Neural cell (in vitro differentiated cells): ENCODE measurements around the gene CIAPIN1. TPM values are rescaled to one million over a fixed set of nuclear protein-coding genes. Genes with fewer than 3 reads are reported as not detected.

Source experiments
- H2AFZ ChIP-seq: fragments of 200-600, 300-800 bp; sonication (generic), shearing (Covaris generic); 2 replicates; pipeline ENCODE4 v1.6.0; 2014; ENCODE audit warnings: low read depth, mild to moderate bottlenecking, antibody characterized with exemption, low read length, moderate library complexity
- H3F3A ChIP-seq: fragments of 200-600 bp; shearing (Covaris generic); 2 replicates; pipeline ENCODE4 v1.6.1; 2016; ENCODE audit warnings: mild to moderate bottlenecking, moderate library complexity, mixed read lengths, antibody characterized with exemption, low read length; ENCODE audit not compliant: insufficient read depth, poor library complexity, severe bottlenecking
- H3K27ac ChIP-seq: fragments of 200-600, 300-800 bp; sonication (generic), shearing (Covaris generic); 2 replicates; pipeline ENCODE4 v1.5.1; 2014; ENCODE audit warnings: mild to moderate bottlenecking, low read length, moderate library complexity
- H3K27me3 ChIP-seq: fragments of 300-800, 200-600 bp; sonication (generic), shearing (Covaris generic); 2 replicates; pipeline ENCODE4 v1.6.0; 2014; ENCODE audit warnings: mild to moderate bottlenecking, low read depth, low read length, moderate library complexity; ENCODE audit not compliant: insufficient read depth
- H3K36me3 ChIP-seq: fragments of 300-800, 200-600 bp; sonication (generic), shearing (Covaris generic); 2 replicates; pipeline ENCODE4 v1.5.1; 2014; ENCODE audit warnings: mild to moderate bottlenecking, antibody characterized with exemption, low read length, moderate library complexity; ENCODE audit not compliant: insufficient read depth
- H3K4me2 ChIP-seq: fragments of 300-800, 200-600 bp; sonication (generic), shearing (Covaris generic); 2 replicates; pipeline ENCODE4 v1.6.0; 2014; ENCODE audit warnings: mild to moderate bottlenecking, low read length
- H3K4me3 ChIP-seq: fragments of 300-800, 200-600 bp; sonication (generic), shearing (Covaris generic); 2 replicates; pipeline ENCODE4 v1.5.1; 2014; ENCODE audit warnings: mild to moderate bottlenecking, low read length, moderate library complexity
- H3K79me2 ChIP-seq: fragments of 200-600 bp; shearing (Covaris generic); replicated peaks from 2 replicates; pipeline ENCODE4 v1.6.0; 2014; ENCODE audit warnings: mild to moderate bottlenecking, low read length, moderate library complexity; ENCODE audit not compliant: insufficient read depth
- H3K9ac ChIP-seq: fragments of 300-800, 200-600 bp; sonication (generic), shearing (Covaris generic); 2 replicates; pipeline ENCODE4 v1.6.1; 2016; ENCODE audit warnings: mild to moderate bottlenecking, low read length, mixed read lengths
- H3K9me2 ChIP-seq: fragments of 200-600 bp; shearing (Covaris generic); 2 replicates; pipeline ENCODE4 v1.6.1; 2016; ENCODE audit warnings: mild to moderate bottlenecking, low read length, mixed read lengths; ENCODE audit not compliant: insufficient read depth
- H3K9me3 ChIP-seq: fragments of 200-600, 300-800 bp; sonication (generic), shearing (Covaris generic); 2 replicates; pipeline ENCODE4 v1.6.1; 2016; ENCODE audit warnings: mild to moderate bottlenecking, mixed run types, low read length, moderate library complexity, mixed read lengths
- H4K20me1 ChIP-seq: fragments of 200-600 bp; shearing (Covaris generic); 2 replicates; pipeline ENCODE4 v1.6.1; 2016; ENCODE audit warnings: mild to moderate bottlenecking, mixed run types; ENCODE audit not compliant: insufficient read depth
- EP300 ChIP-seq: fragments of 450-650 bp; conservative IDR thresholded peaks from 2 replicates; pipeline ENCODE4 v1.6.1; 2014; ENCODE audit warnings: antibody characterized with exemption, mild to moderate bottlenecking, moderate library complexity; ENCODE audit not compliant: poor library complexity, severe bottlenecking
- EZH2 ChIP-seq: fragments of 200-600, 300-800 bp; shearing (Covaris generic), sonication (generic); IDR thresholded peaks from 2 replicates; pipeline ENCODE4 v1.6.1; 2014; ENCODE audit warnings: antibody characterized with exemption, low read length, borderline replicate concordance, mild to moderate bottlenecking; ENCODE audit not compliant: insufficient read depth, poor library complexity, severe bottlenecking
- MXI1 ChIP-seq: fragments of 450-650 bp; conservative IDR thresholded peaks from 2 replicates; pipeline ENCODE4 v1.6.1; 2014; ENCODE audit warnings: antibody characterized with exemption, mild to moderate bottlenecking; ENCODE audit not compliant: poor library complexity, severe bottlenecking
- POLR2AphosphoS5 ChIP-seq: IDR thresholded peaks from 2 replicates; pipeline ENCODE4 v1.6.1; 2012
- SMC3 ChIP-seq: fragments of 450-650 bp; conservative IDR thresholded peaks from 2 replicates; pipeline ENCODE4 v1.6.1; 2014; ENCODE audit warnings: antibody characterized with exemption, mild to moderate bottlenecking, moderate library complexity; ENCODE audit not compliant: poor library complexity
- TAF1 ChIP-seq: IDR thresholded peaks from 2 replicates; pipeline ENCODE4 v1.6.1; 2012; ENCODE audit warnings: low read depth
- polyA plus RNA-seq: library from polyadenylated mRNA; depleted of rRNA; stranded (reverse); fragments of >200 nt; gene quantifications from 2 replicates; pipeline ENCODE4 v1.2.3, GENCODE V29; 2014
- TF ChIP-seq, protein P1 (sequence below): IDR thresholded peaks from 2 replicates; pipeline ENCODE4 v1.6.1; 2012; ENCODE audit warnings: borderline replicate concordance
- TF ChIP-seq, protein P2 (sequence below): fragments of 450-650 bp; IDR thresholded peaks from 2 replicates; pipeline ENCODE4 v1.5.1; 2014; ENCODE audit warnings: antibody characterized with exemption, mild to moderate bottlenecking, moderate library complexity; ENCODE audit not compliant: poor library complexity, severe bottlenecking

CIAPIN1 gene
- polyA plus RNA-seq, 1 donor from 2014 or later = 117 TPM

DNA sequence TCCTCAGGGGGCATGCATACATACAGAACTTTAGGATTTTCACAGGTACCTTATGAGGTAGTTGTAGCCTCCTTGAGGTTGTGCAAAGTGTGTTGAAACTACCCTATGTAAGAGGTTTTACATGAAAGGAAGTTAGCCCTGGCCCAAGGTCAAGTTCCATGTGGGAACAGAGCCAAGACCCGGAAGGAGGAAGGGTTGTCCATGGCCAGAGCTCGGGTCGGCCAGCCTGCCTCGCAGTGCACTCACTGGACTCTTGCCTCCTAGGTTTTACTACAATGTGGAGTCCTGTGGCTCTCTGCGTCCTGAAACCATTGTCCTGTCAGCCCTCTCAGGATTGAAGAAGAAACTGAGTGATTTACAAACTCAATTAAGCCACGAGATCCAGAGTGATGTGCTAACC is 23.5 kb upstream of the CIAPIN1 start:
- Histone ChIP-seq H3K4me2 (no peak overlapping the region), H3K4me3 (no peak overlapping the region), H3K27me3 (no peaks in the 10 kb centered on the region), H3F3A (no peaks in the 10 kb centered on the region), H3K79me2 (no peaks in the 10 kb centered on the region), H3K9me2 (no peaks in the 10 kb centered on the region), H2AFZ (no peak overlapping the region), H3K27ac (no peak overlapping the region), H3K36me3 (no peaks in the 10 kb centered on the region), H3K9ac (no peak overlapping the region), H3K9me3 (no peaks in the 10 kb centered on the region), H4K20me1 (no peaks in the 10 kb centered on the region)
- no peak for TF ChIP-seq TAF1
- TF ChIP-seq, protein P1, sequence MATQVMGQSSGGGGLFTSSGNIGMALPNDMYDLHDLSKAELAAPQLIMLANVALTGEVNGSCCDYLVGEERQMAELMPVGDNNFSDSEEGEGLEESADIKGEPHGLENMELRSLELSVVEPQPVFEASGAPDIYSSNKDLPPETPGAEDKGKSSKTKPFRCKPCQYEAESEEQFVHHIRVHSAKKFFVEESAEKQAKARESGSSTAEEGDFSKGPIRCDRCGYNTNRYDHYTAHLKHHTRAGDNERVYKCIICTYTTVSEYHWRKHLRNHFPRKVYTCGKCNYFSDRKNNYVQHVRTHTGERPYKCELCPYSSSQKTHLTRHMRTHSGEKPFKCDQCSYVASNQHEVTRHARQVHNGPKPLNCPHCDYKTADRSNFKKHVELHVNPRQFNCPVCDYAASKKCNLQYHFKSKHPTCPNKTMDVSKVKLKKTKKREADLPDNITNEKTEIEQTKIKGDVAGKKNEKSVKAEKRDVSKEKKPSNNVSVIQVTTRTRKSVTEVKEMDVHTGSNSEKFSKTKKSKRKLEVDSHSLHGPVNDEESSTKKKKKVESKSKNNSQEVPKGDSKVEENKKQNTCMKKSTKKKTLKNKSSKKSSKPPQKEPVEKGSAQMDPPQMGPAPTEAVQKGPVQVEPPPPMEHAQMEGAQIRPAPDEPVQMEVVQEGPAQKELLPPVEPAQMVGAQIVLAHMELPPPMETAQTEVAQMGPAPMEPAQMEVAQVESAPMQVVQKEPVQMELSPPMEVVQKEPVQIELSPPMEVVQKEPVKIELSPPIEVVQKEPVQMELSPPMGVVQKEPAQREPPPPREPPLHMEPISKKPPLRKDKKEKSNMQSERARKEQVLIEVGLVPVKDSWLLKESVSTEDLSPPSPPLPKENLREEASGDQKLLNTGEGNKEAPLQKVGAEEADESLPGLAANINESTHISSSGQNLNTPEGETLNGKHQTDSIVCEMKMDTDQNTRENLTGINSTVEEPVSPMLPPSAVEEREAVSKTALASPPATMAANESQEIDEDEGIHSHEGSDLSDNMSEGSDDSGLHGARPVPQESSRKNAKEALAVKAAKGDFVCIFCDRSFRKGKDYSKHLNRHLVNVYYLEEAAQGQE = no peak
- TF ChIP-seq, protein P2, sequence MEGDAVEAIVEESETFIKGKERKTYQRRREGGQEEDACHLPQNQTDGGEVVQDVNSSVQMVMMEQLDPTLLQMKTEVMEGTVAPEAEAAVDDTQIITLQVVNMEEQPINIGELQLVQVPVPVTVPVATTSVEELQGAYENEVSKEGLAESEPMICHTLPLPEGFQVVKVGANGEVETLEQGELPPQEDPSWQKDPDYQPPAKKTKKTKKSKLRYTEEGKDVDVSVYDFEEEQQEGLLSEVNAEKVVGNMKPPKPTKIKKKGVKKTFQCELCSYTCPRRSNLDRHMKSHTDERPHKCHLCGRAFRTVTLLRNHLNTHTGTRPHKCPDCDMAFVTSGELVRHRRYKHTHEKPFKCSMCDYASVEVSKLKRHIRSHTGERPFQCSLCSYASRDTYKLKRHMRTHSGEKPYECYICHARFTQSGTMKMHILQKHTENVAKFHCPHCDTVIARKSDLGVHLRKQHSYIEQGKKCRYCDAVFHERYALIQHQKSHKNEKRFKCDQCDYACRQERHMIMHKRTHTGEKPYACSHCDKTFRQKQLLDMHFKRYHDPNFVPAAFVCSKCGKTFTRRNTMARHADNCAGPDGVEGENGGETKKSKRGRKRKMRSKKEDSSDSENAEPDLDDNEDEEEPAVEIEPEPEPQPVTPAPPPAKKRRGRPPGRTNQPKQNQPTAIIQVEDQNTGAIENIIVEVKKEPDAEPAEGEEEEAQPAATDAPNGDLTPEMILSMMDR = no peak
- TF ChIP-seq POLR2AphosphoS5 = no peak
- TF ChIP-seq EP300 = no peak

DNA sequence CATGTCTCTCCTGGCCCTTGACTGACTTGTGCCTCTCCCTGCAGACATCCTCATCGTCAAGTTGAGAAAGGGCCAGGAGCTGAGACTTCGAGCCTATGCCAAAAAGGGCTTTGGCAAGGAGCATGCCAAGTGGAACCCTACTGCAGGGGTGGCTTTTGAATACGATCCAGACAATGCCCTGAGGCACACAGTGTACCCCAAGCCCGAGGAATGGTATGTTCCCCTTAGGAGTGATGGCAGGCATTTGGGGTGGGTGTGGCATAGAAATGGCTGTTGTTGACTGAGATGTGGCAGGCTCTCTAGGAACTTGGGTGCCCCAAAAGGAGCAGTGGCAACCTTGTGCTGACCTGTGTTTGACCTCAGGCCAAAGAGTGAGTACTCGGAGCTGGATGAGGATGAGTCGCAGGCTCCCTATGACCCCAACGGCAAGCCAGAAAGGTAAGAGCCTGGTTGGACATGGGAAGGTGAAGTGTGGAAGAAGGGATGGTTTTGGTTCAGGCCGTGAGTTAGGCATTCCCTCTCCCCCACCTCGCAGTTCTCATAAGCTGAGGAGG is 22.8 kb upstream of the CIAPIN1 start:
- Histone ChIP-seq H3K4me2 (no peak overlapping the region), H3F3A (no peaks in the 10 kb centered on the region), H3K9ac (no peak overlapping the region), H4K20me1 (no peaks in the 10 kb centered on the region), H3K9me2 (no peaks in the 10 kb centered on the region), H3K9me3 (no peaks in the 10 kb centered on the region), H2AFZ (no peak overlapping the region), H3K79me2 (no peaks in the 10 kb centered on the region), H3K27ac (no peak overlapping the region), H3K27me3 (no peaks in the 10 kb centered on the region), H3K4me3 (no peak overlapping the region), H3K36me3 (no peaks in the 10 kb centered on the region)
- no peak for TF ChIP-seq MXI1

DNA sequence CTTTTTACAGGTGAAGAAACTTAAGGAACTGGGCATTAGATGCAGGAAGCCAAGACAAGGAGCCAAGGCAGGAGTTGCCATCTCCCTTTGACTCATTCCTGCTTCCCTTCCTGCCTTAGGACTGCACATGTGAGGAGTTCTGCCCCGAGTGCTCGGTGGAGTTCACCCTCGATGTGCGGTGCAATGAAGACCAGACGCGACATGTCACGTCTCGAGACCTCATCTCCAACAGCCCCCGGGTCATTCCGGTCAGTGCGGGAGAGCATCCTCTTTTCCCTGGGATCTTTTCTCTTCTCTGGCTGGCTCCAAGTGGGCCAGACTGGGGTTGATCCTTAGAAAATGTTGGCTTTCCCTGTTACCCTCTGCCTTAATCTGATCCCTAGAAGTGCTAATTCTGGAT is 21.9 kb upstream of the CIAPIN1 start:
- Histone ChIP-seq H3K79me2 (peaks cover 3% of the 10 kb centered on the region), H3K36me3 (no peaks in the 10 kb centered on the region), H3F3A (no peaks in the 10 kb centered on the region), H3K9ac (no peak overlapping the region), H3K4me2 (no peak overlapping the region), H4K20me1 (no peaks in the 10 kb centered on the region), H2AFZ (no peak overlapping the region), H3K9me3 (no peaks in the 10 kb centered on the region), H3K9me2 (no peaks in the 10 kb centered on the region), H3K27me3 (no peaks in the 10 kb centered on the region), H3K27ac (no peak overlapping the region), H3K4me3 (no peak overlapping the region)
- TF ChIP-seq TAF1 = no peak
- TF ChIP-seq SMC3 = no peak
- TF ChIP-seq, protein P1 = no peak
- no peak for TF ChIP-seq EP300
- no peak for TF ChIP-seq MXI1
- no peak for TF ChIP-seq EZH2
